Fibroblast of the aortic adventitia (primary cell): ENCODE results near the gene TENM4. TPM values are rescaled to one million over a fixed set of nuclear protein-coding genes. Genes with fewer than 3 reads are reported as not detected.

ENCODE experiments used
- DNase-seq: peaks from one replicate; pipeline ENCODE4 v3.0.0-alpha.2; 2010; ENCODE audit warnings: low read depth
- H3K4me3 ChIP-seq: 2 replicates; pipeline ENCODE4 v1.5.1; 2011; ENCODE audit warnings: low read depth, mild to moderate bottlenecking, control low read depth, low read length, moderate library complexity
- total RNA-seq: library from RNA; depleted of rRNA; stranded (reverse); fragments of >200 nt; gene quantifications from 2 replicates; pipeline ENCODE4 v1.2.3, GENCODE V29; 2012; ENCODE audit warnings: low replicate concordance
- TF ChIP-seq, protein P1 (sequence below): IDR thresholded peaks from 2 replicates; pipeline ENCODE4 v1.5.1; 2011; ENCODE audit warnings: mild to moderate bottlenecking, low read length, control low read depth, inconsistent platforms; ENCODE audit not compliant: insufficient read depth

TENM4 gene
- total RNA-seq, 1 donor, result 113 TPM

DNA sequence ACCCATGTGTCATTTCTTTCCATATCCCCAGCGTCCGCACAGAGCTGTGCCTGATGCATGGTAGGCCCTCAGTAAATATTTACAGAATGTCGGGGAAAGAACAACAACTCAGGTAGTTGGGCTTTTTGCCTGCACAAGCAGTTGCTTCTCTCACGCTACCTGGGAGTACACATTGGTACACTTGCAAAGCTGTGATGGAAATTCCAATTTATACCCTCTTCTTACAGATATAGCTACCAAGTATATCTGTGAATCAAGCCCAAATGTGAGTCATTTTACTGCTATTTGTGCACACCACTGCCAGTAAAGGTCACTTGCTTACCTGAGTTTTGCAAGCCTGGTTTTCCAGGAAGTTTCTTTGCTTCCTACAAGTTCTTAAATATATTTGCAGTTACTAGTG, 533.2 kb downstream of the TENM4 start:
- TF ChIP-seq, protein P1, sequence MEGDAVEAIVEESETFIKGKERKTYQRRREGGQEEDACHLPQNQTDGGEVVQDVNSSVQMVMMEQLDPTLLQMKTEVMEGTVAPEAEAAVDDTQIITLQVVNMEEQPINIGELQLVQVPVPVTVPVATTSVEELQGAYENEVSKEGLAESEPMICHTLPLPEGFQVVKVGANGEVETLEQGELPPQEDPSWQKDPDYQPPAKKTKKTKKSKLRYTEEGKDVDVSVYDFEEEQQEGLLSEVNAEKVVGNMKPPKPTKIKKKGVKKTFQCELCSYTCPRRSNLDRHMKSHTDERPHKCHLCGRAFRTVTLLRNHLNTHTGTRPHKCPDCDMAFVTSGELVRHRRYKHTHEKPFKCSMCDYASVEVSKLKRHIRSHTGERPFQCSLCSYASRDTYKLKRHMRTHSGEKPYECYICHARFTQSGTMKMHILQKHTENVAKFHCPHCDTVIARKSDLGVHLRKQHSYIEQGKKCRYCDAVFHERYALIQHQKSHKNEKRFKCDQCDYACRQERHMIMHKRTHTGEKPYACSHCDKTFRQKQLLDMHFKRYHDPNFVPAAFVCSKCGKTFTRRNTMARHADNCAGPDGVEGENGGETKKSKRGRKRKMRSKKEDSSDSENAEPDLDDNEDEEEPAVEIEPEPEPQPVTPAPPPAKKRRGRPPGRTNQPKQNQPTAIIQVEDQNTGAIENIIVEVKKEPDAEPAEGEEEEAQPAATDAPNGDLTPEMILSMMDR, result no peak
- no peak for DNase-seq
- H3K4me3 ChIP-seq, result no peak overlapping the region

DNA sequence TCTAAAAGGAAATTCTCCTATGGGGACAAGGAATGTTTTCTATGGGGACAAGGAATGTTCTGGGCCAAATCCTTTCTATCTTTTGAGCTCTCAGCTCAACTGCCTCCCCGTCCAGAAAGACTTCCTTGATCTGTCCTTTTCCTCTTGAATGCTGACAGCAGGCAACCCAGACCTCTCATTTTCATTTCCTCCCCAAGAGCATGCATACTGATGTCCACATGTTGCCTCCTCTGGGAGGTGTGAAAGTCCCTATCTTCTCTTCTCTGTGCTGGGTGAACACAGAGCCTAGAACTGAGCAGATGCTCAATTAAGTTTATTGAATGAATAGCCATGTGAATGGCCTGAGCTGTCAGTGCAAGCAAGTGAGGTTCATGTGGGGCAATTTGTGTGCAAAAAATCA, 534.3 kb downstream of the TENM4 start:
- TF ChIP-seq, protein P1, result no peak
- no peak overlapping the region for H3K4me3 ChIP-seq
- no peak for DNase-seq

DNA sequence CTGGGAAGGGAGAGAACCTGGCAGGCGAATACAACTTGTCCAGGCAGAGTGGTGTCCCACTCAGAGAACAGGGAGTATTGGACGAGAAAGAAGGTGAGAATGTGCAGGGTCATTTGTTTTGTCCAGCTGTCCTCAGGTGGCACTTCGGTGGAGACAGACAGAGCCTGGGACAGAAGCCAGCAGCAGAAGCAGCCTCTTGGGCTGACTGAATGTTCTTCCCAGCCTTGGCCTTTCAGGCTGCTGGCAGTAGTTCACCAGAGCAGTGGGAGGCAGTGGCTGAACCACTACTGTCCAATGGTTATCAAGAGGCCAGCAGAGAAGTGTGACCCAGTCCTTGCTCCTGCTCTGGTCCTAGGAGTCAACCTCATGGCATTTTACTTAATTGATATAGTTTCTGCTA, 535.1 kb downstream of the TENM4 start:
- no peak overlapping the region for H3K4me3 ChIP-seq
- TF ChIP-seq, protein P1, result no peak
- no peak for DNase-seq

DNA sequence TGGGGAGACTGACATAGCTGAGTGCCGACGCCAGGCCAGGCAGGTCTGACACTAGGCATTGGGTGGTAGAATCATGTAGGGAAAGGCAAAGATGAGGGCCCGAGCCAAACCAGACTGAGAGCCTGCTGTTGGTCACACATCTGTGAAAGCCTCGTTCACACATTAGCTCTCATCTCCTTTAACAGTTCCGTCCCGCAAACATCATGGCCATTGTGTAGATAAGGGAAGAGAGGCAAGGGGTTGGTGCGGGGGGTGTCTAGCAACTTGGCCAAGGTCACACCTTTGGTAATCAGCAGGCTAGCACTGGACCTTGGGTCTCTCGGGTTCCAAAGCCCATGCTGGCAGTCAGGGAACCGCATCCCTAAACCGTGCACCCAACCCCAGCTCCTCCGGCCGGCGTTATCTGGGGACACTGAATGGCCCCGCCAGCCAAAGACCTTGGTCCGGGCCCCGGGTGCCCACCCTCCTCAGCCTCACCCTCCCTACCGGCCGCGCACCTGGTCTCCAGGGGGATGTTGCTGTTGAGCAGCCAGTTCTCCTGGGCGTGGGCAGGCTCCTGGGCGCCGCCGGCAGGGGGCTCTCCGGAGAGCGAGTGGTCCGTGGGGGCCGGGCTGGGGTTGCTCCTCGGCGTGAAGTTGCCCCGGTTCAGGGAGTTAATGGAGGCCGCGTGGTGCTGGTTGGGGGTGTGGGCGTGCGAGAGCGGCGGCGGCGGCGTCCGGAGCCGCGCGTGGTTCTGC, 537.9 kb downstream of the TENM4 start:
- TF ChIP-seq, protein P1, result no peak
- DNase-seq, result no peak
- H3K4me3 ChIP-seq, result no peak overlapping the region

DNA sequence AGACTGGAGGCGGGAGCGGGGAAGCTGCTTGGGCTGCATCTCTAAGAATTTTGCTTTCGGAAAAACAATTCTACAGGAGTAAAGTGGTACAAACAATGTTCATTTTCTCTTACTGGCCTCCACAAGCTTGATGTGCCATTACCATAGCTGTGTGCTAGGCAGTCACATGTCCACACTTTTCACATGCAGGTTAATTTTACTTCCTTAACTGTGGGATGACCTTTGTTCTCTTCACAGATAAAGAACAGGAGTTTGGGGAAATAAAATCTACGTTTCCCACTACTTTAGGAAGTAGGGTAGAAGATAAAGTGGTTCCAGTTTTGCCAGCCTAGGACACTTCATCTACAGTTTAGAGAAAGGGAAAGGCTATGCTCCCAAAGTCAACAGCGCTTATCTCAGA, 539.0 kb downstream of the TENM4 start:
- DNase-seq, result no peak
- no peak overlapping the region for H3K4me3 ChIP-seq
- TF ChIP-seq, protein P1, result no peak

DNA sequence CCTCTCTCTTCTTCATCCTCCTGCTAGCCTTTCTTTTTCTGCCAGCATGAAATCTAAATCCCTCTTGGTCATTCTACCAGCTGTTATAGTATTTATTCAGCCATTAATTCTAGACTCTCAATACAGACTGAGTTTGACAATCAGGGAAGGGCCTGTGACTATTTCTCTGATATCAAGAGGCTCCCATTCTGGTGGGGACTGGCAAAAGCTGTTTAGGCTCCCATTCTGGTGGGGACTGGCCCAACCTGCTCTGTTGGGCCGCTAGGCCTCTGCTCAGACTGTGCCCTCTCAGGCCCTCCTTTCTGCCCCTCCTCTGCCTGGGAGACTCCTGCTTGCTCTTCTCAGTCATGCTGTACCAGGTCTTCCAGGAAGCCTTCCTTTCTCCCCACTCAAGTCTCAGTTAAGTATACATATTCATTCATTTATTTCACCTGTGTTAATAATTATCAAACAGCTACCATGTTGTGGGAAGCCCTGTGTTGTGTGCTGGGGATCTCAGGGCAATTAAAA, 542.5 kb downstream of the TENM4 start:
- TF ChIP-seq, protein P1, result no peak
- no peak overlapping the region for H3K4me3 ChIP-seq
- no peak for DNase-seq
